ENCODE measurements around the gene IGSF8. TPM values are rescaled to one million over a fixed set of nuclear protein-coding genes. Genes with fewer than 3 reads are reported as not detected.

The IGSF8 gene
- total and polyA plus RNA-seq, 2 of the 8 experiments (the other 6 are each of a cell fraction or from before 2014, with no cell fraction given) = 69.6 to 132 TPM

DNA sequence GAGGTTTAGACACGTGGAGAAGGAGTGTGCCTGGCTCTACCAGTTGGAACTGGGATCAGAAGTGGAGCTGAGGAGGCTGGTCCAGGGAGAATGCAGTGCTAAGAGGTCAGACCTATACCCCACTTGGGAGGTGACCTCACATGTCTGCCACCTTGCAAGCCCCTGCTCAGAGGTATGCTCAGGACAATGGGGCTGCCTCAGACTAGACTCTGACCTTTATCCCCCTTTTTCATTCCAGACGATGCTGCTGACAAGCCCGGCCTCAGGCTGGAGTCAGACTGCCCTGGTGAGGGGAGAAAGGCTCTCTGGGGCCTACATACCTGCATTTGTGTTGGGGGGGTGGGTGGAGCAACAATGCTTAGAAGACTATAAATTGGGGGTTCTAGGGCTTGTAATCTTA is 33.7 kb downstream of the IGSF8 start:
- no peaks in the 10 kb centered on the region for H3K79me2 ChIP-seq (ENCODE audit: control insufficient read depth in 1 of 2, insufficient read depth in 2 of 2, low read length in 2 of 2)
- H2AFZ ChIP-seq (ENCODE audit: low read length) = no peak overlapping the region
- H2BK120ac ChIP-seq (replicated peaks; ENCODE audit: low read depth, low read length) = no peak overlapping the region
- H3K36me3 ChIP-seq (ENCODE audit: control insufficient read depth in 2 of 4, insufficient read depth in 4 of 4, low read length in 3 of 4) = no peaks in the 10 kb centered on the region
- peaks cover 0 to 6% (median 3%) of the 10 kb centered on the region in 4 experiments; a peak in 6 of 7 replicates for H3K27me3 ChIP-seq (replicated peaks in 1 of 4; ENCODE audit: control insufficient read depth in 3 of 4, extremely low read depth in 1 of 4, insufficient read depth in 3 of 4, low read length in 3 of 4)
- H4K5ac ChIP-seq (ENCODE audit: insufficient read length, low read depth, low read length) = no peak overlapping the region
- peaks cover 6 to 27% (median 17%) of the 10 kb centered on the region in 4 experiments for H3K4me1 ChIP-seq (replicated peaks in 1 of 4; ENCODE audit: control insufficient read depth in 3 of 4, insufficient read depth in 4 of 4, low read length in 3 of 4)
- H3K14ac ChIP-seq (ENCODE audit: insufficient read length) = no peak overlapping the region
- no peak overlapping the region for H2BK20ac ChIP-seq (ENCODE audit: low read length)
- WGBS, 2 experiments (ENCODE audit: extremely low coverage in 1 of 2, insufficient coverage in 1 of 2, insufficient read length in 1 of 2, insufficient replicate concordance in 2 of 2, low coverage in 1 of 2, low lambda C conversion rate in 2 of 2, missing lambda C conversion rate in 1 of 2) = 79% methylated on average over 3 of the region's 3 CpGs; no CpG with 5 or more reads in 1 of the 2 experiments
- TF ChIP-seq SP2 (IDR thresholded peaks at IDR 0.05; ENCODE audit: low read length) (no peak), POLR2AphosphoS5 (IDR thresholded peaks at IDR 0.05; ENCODE audit: low read depth, low read length) (no peak), GABPA (IDR thresholded peaks at IDR 0.05; ENCODE audit: borderline replicate concordance, insufficient read depth, low read length) (no peak), CHD1 (IDR thresholded peaks at IDR 0.05; ENCODE audit: low read depth, low read length) (no peak), SUZ12 (IDR thresholded peaks at IDR 0.05; ENCODE audit: low read length) (no peak), ATF3 (IDR thresholded peaks at IDR 0.05; ENCODE audit: insufficient read depth, low read depth, low read length) (no peak), POU5F1 (IDR thresholded peaks at IDR 0.05; ENCODE audit: low read depth, low read length) (no peak), CTBP2 (IDR thresholded peaks at IDR 0.05; ENCODE audit: borderline replicate concordance, insufficient read depth, insufficient read length, low read length) (no peak), BCL11A (IDR thresholded peaks at IDR 0.05; ENCODE audit: low read depth in 2 of 2, low read length in 2 of 2) (no peak), GTF2F1 (IDR thresholded peaks at IDR 0.05; ENCODE audit: borderline replicate concordance, low read depth, low read length) (no peak), KDM5A (IDR thresholded peaks at IDR 0.05; ENCODE audit: low read length) (no peak)
- TF ChIP-seq, protein P1, sequence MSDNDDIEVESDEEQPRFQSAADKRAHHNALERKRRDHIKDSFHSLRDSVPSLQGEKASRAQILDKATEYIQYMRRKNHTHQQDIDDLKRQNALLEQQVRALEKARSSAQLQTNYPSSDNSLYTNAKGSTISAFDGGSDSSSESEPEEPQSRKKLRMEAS (IDR thresholded peaks at IDR 0.05) = no peak
- H2BK12ac ChIP-seq (ENCODE audit: low read depth, low read length) = no peak overlapping the region
- no peak for DNase-seq (ENCODE audit: low read depth in 1 of 2, low spot score in 2 of 2)
- 0 out of 2 replicates have a peak overlapping the region, but pooled peaks have one; percentile 37 for H2BK15ac ChIP-seq (ENCODE audit: low read length)
- FAIRE-seq = no peak
- no peak overlapping the region for H3K4ac ChIP-seq (replicated peaks; ENCODE audit: insufficient read length, low read depth, low read length)
- H3K9ac ChIP-seq (replicated peaks in 1 of 4; ENCODE audit: extremely low read depth in 1 of 4, low read depth in 3 of 4, low read length in 3 of 4) = no peak overlapping the region
- H3K18ac ChIP-seq (ENCODE audit: extremely low read depth, low read length) = no peak overlapping the region
- no peak overlapping the region for H3K4me3 ChIP-seq (ENCODE audit: extremely low read depth in 1 of 4, insufficient read depth in 2 of 4, low read depth in 3 of 4, low read length in 4 of 4)
- H3K9me3 ChIP-seq (ENCODE audit: insufficient read depth in 2 of 2, low read depth in 1 of 2, low read length in 1 of 2) = no peaks in the 10 kb centered on the region
- H4K91ac ChIP-seq (replicated peaks; ENCODE audit: insufficient read length, low read length) = no peak overlapping the region
- H3K4me2 ChIP-seq (ENCODE audit: insufficient read depth in 1 of 2, low read depth in 2 of 2, low read length in 2 of 2) = no peak overlapping the region
- no peak overlapping the region for H2AK5ac ChIP-seq (ENCODE audit: low read depth, low read length)
- H3K79me1 ChIP-seq (ENCODE audit: low read depth, low read length) = no peaks in the 10 kb centered on the region
- no peak overlapping the region for H2BK5ac ChIP-seq (ENCODE audit: low read depth, low read length)
- H3K56ac ChIP-seq (replicated peaks; ENCODE audit: insufficient read length, low read depth, low read length) = no peak overlapping the region
- no peaks in the 10 kb centered on the region for H4K20me1 ChIP-seq (replicated peaks in 1 of 2; ENCODE audit: control insufficient read depth in 1 of 2, insufficient read depth in 2 of 2, low read length in 2 of 2)
- no peak overlapping the region for H4K8ac ChIP-seq (ENCODE audit: extremely low read depth, insufficient read depth, low read length)
- peaks cover 1% of the 10 kb centered on the region; the same call in 1 of the 2 replicates for H3K23me2 ChIP-seq (ENCODE audit: low read depth, low read length)
- no peak overlapping the region for H3K23ac ChIP-seq (ENCODE audit: insufficient read length)
- H3K27ac ChIP-seq (ENCODE audit: low read depth, low read length) = no peak overlapping the region
- ChIA-PET POLR2A (ENCODE audit: partially characterized antibody) (no interaction called here), CTCF (ENCODE audit: partially characterized antibody) (interaction anchor here (2.0 to 50.1 kb wide), 3 partner anchors 7 to 61 kb away, joined by 5 to 1874 read pairs (median 1874); partner anchors contain the start of genes IGSF8, KCNJ10 and KCNJ9)

Data from H1 (cell line).